HepG2 (cell line): ENCODE results near the gene SIX4. TPM values are rescaled to one million over a fixed set of nuclear protein-coding genes. Genes with fewer than 3 reads are reported as not detected.

Experiments used
- FOXA3 ChIP-seq: IDR thresholded peaks from 2 replicates; pipeline ENCODE4 v1.6.1; 2016; ENCODE audit warnings: missing genetic modification reagents, missing compliant biosample characterization
- ISL2 ChIP-seq: sonication (generic); formaldehyde crosslinking; IDR thresholded peaks from 2 replicates; pipeline ENCODE4 v1.5.0; 2020; ENCODE audit warnings: missing genetic modification reagents
- ZBTB3 ChIP-seq: sonication (generic); formaldehyde crosslinking; IDR thresholded peaks from 2 replicates; pipeline ENCODE4 v1.4.0; 2020; ENCODE audit warnings: low read depth, mild to moderate bottlenecking, moderate library complexity, missing genetic modification reagents, borderline replicate concordance
- ZNF816 ChIP-seq: sonication (generic); formaldehyde crosslinking; IDR thresholded peaks from 2 replicates; pipeline ENCODE4 v1.8.0; 2022; ENCODE audit warnings: missing genetic modification reagents, mild to moderate bottlenecking, borderline replicate concordance
- ZSCAN22 ChIP-seq: sonication (generic); formaldehyde crosslinking; IDR thresholded peaks from 2 replicates; pipeline ENCODE4 v1.4.0; 2020; ENCODE audit warnings: mild to moderate bottlenecking, missing genetic modification reagents
- polyA plus RNA-seq, 8 experiments: library from polyadenylated mRNA; depleted of rRNA in 3 of 8; stranded (reverse) in 7 of 8; unstranded in 1 of 8; fragments of >200 nt; fragmentation: Illumina TruSeq in 4 of 8; extraction: Trizol in 4 of 8; gene quantifications; 2 replicates each; pipeline versions ENCODE4 v1.2.1 to v1.2.3, GENCODE V29; 2011 to 2016; ENCODE audit warnings: low read depth in 4 of 8, missing spikeins in 1 of 8, mixed read lengths in 1 of 8; ENCODE audit not compliant: insufficient read depth in 1 of 8
- total RNA-seq, 5 experiments: library from RNA; depleted of rRNA; stranded (reverse); fragments of >200 nt; fragmentation: Illumina TruSeq; extraction: Trizol; gene quantifications; 2 replicates each; pipeline ENCODE4 v1.2.3, GENCODE V29; 2016; ENCODE audit warnings: low read depth in 1 of 5
- TF ChIP-seq, protein P1 (sequence below): sonication (generic); formaldehyde crosslinking; IDR thresholded peaks from 2 replicates; pipeline ENCODE4 v1.4.0; 2020; ENCODE audit warnings: missing genetic modification reagents
- TF ChIP-seq, protein P2 (sequence below): sonication (generic); formaldehyde crosslinking; IDR thresholded peaks from 2 replicates; pipeline ENCODE4 v1.5.0; 2020; ENCODE audit warnings: mild to moderate bottlenecking, missing genetic modification reagents
- TF ChIP-seq, protein P3 (sequence below): sonication (generic); formaldehyde crosslinking; IDR thresholded peaks from 2 replicates; pipeline ENCODE4 v1.8.0; 2022; ENCODE audit warnings: mild to moderate bottlenecking, missing genetic modification reagents, borderline replicate concordance
- TF ChIP-seq, protein P4 (sequence below): sonication (generic); formaldehyde crosslinking; IDR thresholded peaks from 2 replicates; pipeline ENCODE4; 2020; ENCODE audit warnings: missing genetic modification reagents, mild to moderate bottlenecking, borderline replicate concordance
- TF ChIP-seq, protein P5 (sequence below): sonication (generic); formaldehyde crosslinking; IDR thresholded peaks from 2 replicates; pipeline ENCODE4 v1.4.0; 2020; ENCODE audit warnings: mild to moderate bottlenecking, missing genetic modification reagents
- TF ChIP-seq, protein P6 (sequence below): sonication (generic); formaldehyde crosslinking; IDR thresholded peaks from 2 replicates; pipeline ENCODE4 v1.4.0; 2020; ENCODE audit warnings: missing genetic modification reagents

SIX4 gene
- total and polyA plus RNA-seq, 2 of the 13 experiments (the other 11 are each of a cell fraction or from before 2014, with no cell fraction given): 5.0 to 6.0 TPM

DNA sequence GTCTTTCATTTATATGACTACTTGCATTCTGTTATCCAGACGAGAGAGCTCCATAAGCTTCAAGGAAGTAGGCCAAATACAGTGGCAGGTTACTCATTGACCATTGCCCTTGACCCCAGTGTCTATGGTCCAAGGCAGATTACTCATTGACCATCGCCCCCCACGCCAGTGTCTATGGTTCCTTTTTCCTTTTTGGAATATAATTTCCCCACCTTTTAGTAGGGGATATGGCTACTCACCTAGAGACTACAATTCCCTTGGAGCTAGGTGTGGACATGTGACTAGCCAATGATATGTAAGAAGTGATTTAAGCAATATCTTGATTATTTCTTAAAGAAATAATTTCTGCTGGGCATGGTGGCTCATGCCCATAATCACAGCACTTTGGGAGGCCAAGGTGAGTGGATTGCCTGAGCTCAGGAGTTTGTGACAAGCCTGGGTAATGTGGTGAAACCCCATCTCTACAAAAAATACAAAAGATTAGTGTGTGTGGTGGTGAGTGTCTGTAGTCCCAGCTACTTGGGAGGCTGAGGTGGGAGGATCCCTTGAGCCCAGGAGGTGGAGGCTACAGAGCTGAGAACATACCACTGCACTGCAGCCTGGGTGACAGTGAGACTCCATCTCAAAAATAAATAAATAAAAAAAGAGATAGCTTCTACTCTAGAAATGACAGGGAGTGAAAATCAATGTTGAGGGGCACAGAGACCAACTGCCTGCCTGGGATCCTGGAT, 32.6 kb downstream of the SIX4 start (continued):
- TF ChIP-seq, protein P1, sequence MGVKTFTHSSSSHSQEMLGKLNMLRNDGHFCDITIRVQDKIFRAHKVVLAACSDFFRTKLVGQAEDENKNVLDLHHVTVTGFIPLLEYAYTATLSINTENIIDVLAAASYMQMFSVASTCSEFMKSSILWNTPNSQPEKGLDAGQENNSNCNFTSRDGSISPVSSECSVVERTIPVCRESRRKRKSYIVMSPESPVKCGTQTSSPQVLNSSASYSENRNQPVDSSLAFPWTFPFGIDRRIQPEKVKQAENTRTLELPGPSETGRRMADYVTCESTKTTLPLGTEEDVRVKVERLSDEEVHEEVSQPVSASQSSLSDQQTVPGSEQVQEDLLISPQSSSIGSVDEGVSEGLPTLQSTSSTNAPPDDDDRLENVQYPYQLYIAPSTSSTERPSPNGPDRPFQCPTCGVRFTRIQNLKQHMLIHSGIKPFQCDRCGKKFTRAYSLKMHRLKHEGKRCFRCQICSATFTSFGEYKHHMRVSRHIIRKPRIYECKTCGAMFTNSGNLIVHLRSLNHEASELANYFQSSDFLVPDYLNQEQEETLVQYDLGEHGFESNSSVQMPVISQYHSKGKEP (CRISPR knock-in tag): no peak
- TF ChIP-seq ZSCAN22 (CRISPR knock-in tag): no peak
- peak; percentile 24; the same call in 1 of the 2 replicates for TF ChIP-seq ISL2 (CRISPR knock-in tag)
- TF ChIP-seq ZNF816 (CRISPR knock-in tag): no peak
- TF ChIP-seq, protein P2, sequence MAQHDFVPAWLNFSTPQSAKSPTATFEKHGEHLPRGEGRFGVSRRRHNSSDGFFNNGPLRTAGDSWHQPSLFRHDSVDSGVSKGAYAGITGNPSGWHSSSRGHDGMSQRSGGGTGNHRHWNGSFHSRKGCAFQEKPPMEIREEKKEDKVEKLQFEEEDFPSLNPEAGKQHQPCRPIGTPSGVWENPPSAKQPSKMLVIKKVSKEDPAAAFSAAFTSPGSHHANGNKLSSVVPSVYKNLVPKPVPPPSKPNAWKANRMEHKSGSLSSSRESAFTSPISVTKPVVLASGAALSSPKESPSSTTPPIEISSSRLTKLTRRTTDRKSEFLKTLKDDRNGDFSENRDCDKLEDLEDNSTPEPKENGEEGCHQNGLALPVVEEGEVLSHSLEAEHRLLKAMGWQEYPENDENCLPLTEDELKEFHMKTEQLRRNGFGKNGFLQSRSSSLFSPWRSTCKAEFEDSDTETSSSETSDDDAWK (CRISPR knock-in tag): no peak
- TF ChIP-seq, protein P3, sequence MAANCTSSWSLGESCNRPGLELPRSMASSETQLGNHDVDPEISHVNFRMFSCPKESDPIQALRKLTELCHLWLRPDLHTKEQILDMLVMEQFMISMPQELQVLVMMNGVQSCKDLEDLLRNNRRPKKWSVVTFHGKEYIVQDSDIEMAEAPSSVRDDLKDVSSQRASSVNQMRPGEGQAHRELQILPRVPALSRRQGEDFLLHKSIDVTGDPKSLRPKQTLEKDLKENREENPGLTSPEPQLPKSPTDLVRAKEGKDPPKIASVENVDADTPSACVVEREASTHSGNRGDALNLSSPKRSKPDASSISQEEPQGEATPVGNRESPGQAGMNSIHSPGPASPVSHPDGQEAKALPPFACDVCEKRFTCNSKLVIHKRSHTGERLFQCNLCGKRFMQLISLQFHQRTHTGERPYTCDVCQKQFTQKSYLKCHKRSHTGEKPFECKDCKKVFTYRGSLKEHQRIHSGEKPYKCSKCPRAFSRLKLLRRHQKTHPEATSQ (CRISPR knock-in tag): no peak; the same call in 1 of the 2 replicates
- TF ChIP-seq, protein P4, sequence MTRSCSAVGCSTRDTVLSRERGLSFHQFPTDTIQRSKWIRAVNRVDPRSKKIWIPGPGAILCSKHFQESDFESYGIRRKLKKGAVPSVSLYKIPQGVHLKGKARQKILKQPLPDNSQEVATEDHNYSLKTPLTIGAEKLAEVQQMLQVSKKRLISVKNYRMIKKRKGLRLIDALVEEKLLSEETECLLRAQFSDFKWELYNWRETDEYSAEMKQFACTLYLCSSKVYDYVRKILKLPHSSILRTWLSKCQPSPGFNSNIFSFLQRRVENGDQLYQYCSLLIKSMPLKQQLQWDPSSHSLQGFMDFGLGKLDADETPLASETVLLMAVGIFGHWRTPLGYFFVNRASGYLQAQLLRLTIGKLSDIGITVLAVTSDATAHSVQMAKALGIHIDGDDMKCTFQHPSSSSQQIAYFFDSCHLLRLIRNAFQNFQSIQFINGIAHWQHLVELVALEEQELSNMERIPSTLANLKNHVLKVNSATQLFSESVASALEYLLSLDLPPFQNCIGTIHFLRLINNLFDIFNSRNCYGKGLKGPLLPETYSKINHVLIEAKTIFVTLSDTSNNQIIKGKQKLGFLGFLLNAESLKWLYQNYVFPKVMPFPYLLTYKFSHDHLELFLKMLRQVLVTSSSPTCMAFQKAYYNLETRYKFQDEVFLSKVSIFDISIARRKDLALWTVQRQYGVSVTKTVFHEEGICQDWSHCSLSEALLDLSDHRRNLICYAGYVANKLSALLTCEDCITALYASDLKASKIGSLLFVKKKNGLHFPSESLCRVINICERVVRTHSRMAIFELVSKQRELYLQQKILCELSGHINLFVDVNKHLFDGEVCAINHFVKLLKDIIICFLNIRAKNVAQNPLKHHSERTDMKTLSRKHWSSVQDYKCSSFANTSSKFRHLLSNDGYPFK: no peak
- TF ChIP-seq FOXA3: peak; percentile 40; the same call in 1 of the 2 replicates
- TF ChIP-seq, protein P5, sequence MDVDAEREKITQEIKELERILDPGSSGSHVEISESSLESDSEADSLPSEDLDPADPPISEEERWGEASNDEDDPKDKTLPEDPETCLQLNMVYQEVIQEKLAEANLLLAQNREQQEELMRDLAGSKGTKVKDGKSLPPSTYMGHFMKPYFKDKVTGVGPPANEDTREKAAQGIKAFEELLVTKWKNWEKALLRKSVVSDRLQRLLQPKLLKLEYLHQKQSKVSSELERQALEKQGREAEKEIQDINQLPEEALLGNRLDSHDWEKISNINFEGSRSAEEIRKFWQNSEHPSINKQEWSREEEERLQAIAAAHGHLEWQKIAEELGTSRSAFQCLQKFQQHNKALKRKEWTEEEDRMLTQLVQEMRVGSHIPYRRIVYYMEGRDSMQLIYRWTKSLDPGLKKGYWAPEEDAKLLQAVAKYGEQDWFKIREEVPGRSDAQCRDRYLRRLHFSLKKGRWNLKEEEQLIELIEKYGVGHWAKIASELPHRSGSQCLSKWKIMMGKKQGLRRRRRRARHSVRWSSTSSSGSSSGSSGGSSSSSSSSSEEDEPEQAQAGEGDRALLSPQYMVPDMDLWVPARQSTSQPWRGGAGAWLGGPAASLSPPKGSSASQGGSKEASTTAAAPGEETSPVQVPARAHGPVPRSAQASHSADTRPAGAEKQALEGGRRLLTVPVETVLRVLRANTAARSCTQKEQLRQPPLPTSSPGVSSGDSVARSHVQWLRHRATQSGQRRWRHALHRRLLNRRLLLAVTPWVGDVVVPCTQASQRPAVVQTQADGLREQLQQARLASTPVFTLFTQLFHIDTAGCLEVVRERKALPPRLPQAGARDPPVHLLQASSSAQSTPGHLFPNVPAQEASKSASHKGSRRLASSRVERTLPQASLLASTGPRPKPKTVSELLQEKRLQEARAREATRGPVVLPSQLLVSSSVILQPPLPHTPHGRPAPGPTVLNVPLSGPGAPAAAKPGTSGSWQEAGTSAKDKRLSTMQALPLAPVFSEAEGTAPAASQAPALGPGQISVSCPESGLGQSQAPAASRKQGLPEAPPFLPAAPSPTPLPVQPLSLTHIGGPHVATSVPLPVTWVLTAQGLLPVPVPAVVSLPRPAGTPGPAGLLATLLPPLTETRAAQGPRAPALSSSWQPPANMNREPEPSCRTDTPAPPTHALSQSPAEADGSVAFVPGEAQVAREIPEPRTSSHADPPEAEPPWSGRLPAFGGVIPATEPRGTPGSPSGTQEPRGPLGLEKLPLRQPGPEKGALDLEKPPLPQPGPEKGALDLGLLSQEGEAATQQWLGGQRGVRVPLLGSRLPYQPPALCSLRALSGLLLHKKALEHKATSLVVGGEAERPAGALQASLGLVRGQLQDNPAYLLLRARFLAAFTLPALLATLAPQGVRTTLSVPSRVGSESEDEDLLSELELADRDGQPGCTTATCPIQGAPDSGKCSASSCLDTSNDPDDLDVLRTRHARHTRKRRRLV (CRISPR knock-in tag): no peak
- TF ChIP-seq, protein P6, sequence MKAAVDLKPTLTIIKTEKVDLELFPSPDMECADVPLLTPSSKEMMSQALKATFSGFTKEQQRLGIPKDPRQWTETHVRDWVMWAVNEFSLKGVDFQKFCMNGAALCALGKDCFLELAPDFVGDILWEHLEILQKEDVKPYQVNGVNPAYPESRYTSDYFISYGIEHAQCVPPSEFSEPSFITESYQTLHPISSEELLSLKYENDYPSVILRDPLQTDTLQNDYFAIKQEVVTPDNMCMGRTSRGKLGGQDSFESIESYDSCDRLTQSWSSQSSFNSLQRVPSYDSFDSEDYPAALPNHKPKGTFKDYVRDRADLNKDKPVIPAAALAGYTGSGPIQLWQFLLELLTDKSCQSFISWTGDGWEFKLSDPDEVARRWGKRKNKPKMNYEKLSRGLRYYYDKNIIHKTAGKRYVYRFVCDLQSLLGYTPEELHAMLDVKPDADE (CRISPR knock-in tag): no peak
- no peak for TF ChIP-seq ZBTB3 (CRISPR knock-in tag)
